ENCODE data around the gene MICAL2. TPM values are rescaled to one million over a fixed set of nuclear protein-coding genes. Genes with fewer than 3 reads are reported as not detected.
A peak's percentile ranks its signal among the peaks of the same experiment; 100 is the strongest.

The MICAL2 gene
- total RNA-seq, 1 donor from 2014 or later = 34.8 TPM

GRCh38 chr11:12188548-12189317, 78.3 kb downstream of the MICAL2 start:
- ATAC-seq (ENCODE audit: poor library complexity) = no peak
- no peak for DNase-seq
- intact Hi-C loops (cut with DNase I) = no loop called here

- no peak for DNase-seq
- intact Hi-C loops (cut with DNase I) = no loop called here
- no peak for ATAC-seq (ENCODE audit: poor library complexity)
Measured at GRCh38 chr11:12189543-12190235, 79.3 kb downstream of the MICAL2 start.

- no peak for ATAC-seq (ENCODE audit: poor library complexity)
- intact Hi-C loops (cut with DNase I) = no loop called here
- no peak for DNase-seq
Measured at GRCh38 chr11:12190511-12190910, 80.1 kb downstream of the MICAL2 start.

- intact Hi-C loops (cut with DNase I) = no loop called here
- peak; percentile 40 for ATAC-seq (ENCODE audit: poor library complexity)
- DNase-seq = no peak
Measured at GRCh38 chr11:12192794-12193514, 82.6 kb downstream of the MICAL2 start.

- ATAC-seq (ENCODE audit: poor library complexity) = no peak
- intact Hi-C loops (cut with DNase I) = no loop called here
- no peak for DNase-seq
Measured at GRCh38 chr11:12193515-12194336, 83.3 kb downstream of the MICAL2 start.

GRCh38 chr11:12195768-12196167, 85.4 kb downstream of the MICAL2 start:
- ATAC-seq (ENCODE audit: poor library complexity) = no peak
- intact Hi-C loops (cut with DNase I) = no loop called here
- DNase-seq = no peak

GRCh38 chr11:12196308-12196707, 85.9 kb downstream of the MICAL2 start:
- DNase-seq (no peak), ATAC-seq (ENCODE audit: poor library complexity) (no peak)
- intact Hi-C loops (cut with DNase I) = no loop called here

GRCh38 chr11:12196872-12197271, 86.5 kb downstream of the MICAL2 start:
- ATAC-seq (ENCODE audit: poor library complexity) (no peak), DNase-seq (no peak)
- intact Hi-C loops (cut with DNase I) = no loop called here

- intact Hi-C loops (cut with DNase I) = no loop called here
- DNase-seq (no peak), ATAC-seq (ENCODE audit: poor library complexity) (no peak)
Measured at GRCh38 chr11:12198251-12199222, 88.1 kb downstream of the MICAL2 start.

- intact Hi-C loops (cut with DNase I) = no loop called here
- no peak for ATAC-seq (ENCODE audit: poor library complexity)
Measured at GRCh38 chr11:12199231-12199948, 89.0 kb downstream of the MICAL2 start.

GRCh38 chr11:12200279-12200990, 90.0 kb downstream of the MICAL2 start:
- intact Hi-C loops (cut with DNase I) = no loop called here
- ATAC-seq (ENCODE audit: poor library complexity) (peak; percentile 42), DNase-seq (peak; percentile 57)

More at GRCh38 chr11:12199231-12199948, 89.0 kb downstream of the MICAL2 start:
- DNase-seq = no peak

GRCh38 chr11:12200991-12201985, 90.9 kb downstream of the MICAL2 start:
- ATAC-seq (ENCODE audit: poor library complexity) (peak; percentile 86), DNase-seq (peak; percentile 74)
- intact Hi-C loops (cut with DNase I) = no loop called here

GRCh38 chr11:12202661-12203310, 92.4 kb downstream of the MICAL2 start:
- no peak for ATAC-seq (ENCODE audit: poor library complexity)
- no peak for DNase-seq
- intact Hi-C loops (cut with DNase I) = no loop called here

GRCh38 chr11:12204506-12204905, 94.1 kb downstream of the MICAL2 start:
- intact Hi-C loops (cut with DNase I) = no loop called here
- no peak for DNase-seq
- no peak for ATAC-seq (ENCODE audit: poor library complexity)

- intact Hi-C loops (cut with DNase I) = no loop called here
- no peak for ATAC-seq (ENCODE audit: poor library complexity)
- DNase-seq = no peak
Measured at GRCh38 chr11:12205330-12205729, 94.9 kb downstream of the MICAL2 start.
